OCI-LY3 (cell line): Measurements from ENCODE around the gene ERMN.

Experiments used
- H2AFZ ChIP-seq: fragments of 200-600, 300-600 bp; shearing (Covaris generic); 2 replicates; pipeline ENCODE4 v1.6.0; 2014; ENCODE audit warnings: antibody characterized with exemption, low read depth, low read length
- H3K27ac ChIP-seq: fragments of 200-600, 300-600 bp; sonication (generic); 2 replicates; pipeline ENCODE4 v1.5.1; 2014; ENCODE audit warnings: mild to moderate bottlenecking, low read length, moderate library complexity, mixed read lengths
- H3K27me3 ChIP-seq: fragments of 200-600, 300-600 bp; sonication (generic); 2 replicates; pipeline ENCODE4 v1.6.1; 2014; ENCODE audit warnings: low read depth, low read length, mixed read lengths
- H3K36me3 ChIP-seq: fragments of 200-600, 300-600 bp; sonication (generic); replicated peaks from 2 replicates; pipeline ENCODE3; 2014; ENCODE audit warnings: low read depth, low read length, mixed read lengths
- H3K4me1 ChIP-seq: fragments of 300-600, 200-600 bp; sonication (generic); 2 replicates; pipeline ENCODE4 v1.6.1; 2014; ENCODE audit warnings: low read length, mixed read lengths
- H3K4me2 ChIP-seq: fragments of 200-600, 300-600 bp; sonication (generic); 2 replicates; pipeline ENCODE4 v1.6.1; 2014; ENCODE audit warnings: low read length, mixed read lengths
- H3K4me3 ChIP-seq: fragments of 300-600, 200-600 bp; sonication (generic); 2 replicates; pipeline ENCODE4 v1.5.1; 2014; ENCODE audit warnings: antibody characterized with exemption, mild to moderate bottlenecking, low read length, moderate library complexity
- H3K79me2 ChIP-seq: fragments of 300-600, 200-600 bp; shearing (Covaris generic); 2 replicates; pipeline ENCODE4 v1.6.1; 2014; ENCODE audit warnings: mild to moderate bottlenecking, low read length, mixed read lengths
- H3K9ac ChIP-seq: fragments of 300-600, 200-600 bp; shearing (Covaris generic); 2 replicates; pipeline ENCODE4 v1.6.0; 2014; ENCODE audit warnings: mild to moderate bottlenecking, low read length, moderate library complexity
- H3K9me3 ChIP-seq: fragments of 200-600, 300-600 bp; shearing (Covaris generic); 2 replicates; pipeline ENCODE4 v1.6.1; 2014; ENCODE audit warnings: low read length, mixed read lengths; ENCODE audit not compliant: insufficient read depth
- H4K20me1 ChIP-seq: fragments of 200-600, 300-600 bp; sonication (generic); 2 replicates; pipeline ENCODE4 v1.6.1; 2016; ENCODE audit warnings: low read length, mixed read lengths; ENCODE audit not compliant: insufficient read depth
- EZH2phosphoT487 ChIP-seq: fragments of 200-600 bp; shearing (Covaris generic); IDR thresholded peaks from 2 replicates; pipeline ENCODE4 v1.6.1; 2018; ENCODE audit warnings: antibody characterized with exemption, mixed run types, low read depth
- TF ChIP-seq, protein P1 (sequence below): fragments of 200-600, 300-600 bp; sonication (generic); IDR thresholded peaks from 2 replicates; pipeline ENCODE4 v1.5.1; 2014; ENCODE audit warnings: antibody characterized with exemption, low read length, low read depth

Gene ERMN

DNA sequence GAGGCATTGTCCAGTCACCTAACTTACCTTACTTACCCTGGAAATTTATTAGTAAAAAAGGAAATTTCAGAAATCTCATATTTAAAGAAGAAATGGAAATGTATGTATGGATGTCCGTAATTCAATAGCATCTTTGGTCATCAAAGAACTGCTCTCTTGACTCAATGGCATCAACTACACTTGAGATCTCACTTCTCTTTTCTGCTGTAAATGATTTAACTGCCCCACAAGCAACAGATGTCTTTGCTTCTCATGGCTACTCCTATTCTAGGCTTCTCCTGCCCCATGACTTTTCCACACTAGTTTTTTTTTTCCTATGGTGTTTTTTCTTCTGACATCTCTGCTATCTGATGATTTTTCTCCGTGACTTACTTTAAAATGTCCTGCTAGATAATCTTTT, 34.0 kb upstream of the ERMN start:
- Histone ChIP-seq H3K27ac (no peak overlapping the region), H3K4me1 (peaks cover 33% of the 10 kb centered on the region), H3K79me2 (no peaks in the 10 kb centered on the region), H3K4me2 (peak overlapping the region; percentile 35), H3K9ac (no peak overlapping the region), H3K4me3 (no peak overlapping the region), H2AFZ (no peak overlapping the region), H3K9me3 (no peaks in the 10 kb centered on the region), H4K20me1 (no peaks in the 10 kb centered on the region), H3K27me3 (no peaks in the 10 kb centered on the region), H3K36me3 (peaks cover 12% of the 10 kb centered on the region)
- TF ChIP-seq, protein P1, sequence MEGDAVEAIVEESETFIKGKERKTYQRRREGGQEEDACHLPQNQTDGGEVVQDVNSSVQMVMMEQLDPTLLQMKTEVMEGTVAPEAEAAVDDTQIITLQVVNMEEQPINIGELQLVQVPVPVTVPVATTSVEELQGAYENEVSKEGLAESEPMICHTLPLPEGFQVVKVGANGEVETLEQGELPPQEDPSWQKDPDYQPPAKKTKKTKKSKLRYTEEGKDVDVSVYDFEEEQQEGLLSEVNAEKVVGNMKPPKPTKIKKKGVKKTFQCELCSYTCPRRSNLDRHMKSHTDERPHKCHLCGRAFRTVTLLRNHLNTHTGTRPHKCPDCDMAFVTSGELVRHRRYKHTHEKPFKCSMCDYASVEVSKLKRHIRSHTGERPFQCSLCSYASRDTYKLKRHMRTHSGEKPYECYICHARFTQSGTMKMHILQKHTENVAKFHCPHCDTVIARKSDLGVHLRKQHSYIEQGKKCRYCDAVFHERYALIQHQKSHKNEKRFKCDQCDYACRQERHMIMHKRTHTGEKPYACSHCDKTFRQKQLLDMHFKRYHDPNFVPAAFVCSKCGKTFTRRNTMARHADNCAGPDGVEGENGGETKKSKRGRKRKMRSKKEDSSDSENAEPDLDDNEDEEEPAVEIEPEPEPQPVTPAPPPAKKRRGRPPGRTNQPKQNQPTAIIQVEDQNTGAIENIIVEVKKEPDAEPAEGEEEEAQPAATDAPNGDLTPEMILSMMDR: no peak
- no peak for TF ChIP-seq EZH2phosphoT487

DNA sequence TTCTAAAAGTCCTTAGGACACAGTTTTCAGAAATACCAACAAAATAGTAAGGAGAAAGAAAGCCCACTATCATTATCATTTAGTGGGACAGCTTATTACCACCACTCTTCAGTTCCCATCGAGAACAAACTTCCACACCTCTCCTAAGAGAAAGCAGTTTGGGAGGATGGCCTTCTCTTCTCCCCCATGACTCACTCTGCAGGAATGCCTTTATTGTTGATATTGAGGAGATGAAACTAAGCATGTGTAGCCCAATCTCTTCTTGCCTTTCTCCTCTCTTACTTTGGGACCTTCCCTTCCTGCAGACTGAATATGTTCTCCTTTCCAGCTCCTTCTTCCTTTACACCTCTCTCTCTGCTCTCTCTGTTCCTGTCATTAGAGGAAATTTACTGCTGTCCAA, 30.0 kb upstream of the ERMN start:
- Histone ChIP-seq H3K4me2 (no peak overlapping the region), H3K4me1 (peaks cover 21% of the 10 kb centered on the region), H3K4me3 (no peak overlapping the region), H3K27ac (no peak overlapping the region), H4K20me1 (no peaks in the 10 kb centered on the region), H2AFZ (no peak overlapping the region), H3K9ac (no peak overlapping the region), H3K27me3 (no peaks in the 10 kb centered on the region), H3K79me2 (no peaks in the 10 kb centered on the region), H3K36me3 (peaks cover 5% of the 10 kb centered on the region), H3K9me3 (no peaks in the 10 kb centered on the region)
- no peak for TF ChIP-seq EZH2phosphoT487
- TF ChIP-seq, protein P1: no peak

DNA sequence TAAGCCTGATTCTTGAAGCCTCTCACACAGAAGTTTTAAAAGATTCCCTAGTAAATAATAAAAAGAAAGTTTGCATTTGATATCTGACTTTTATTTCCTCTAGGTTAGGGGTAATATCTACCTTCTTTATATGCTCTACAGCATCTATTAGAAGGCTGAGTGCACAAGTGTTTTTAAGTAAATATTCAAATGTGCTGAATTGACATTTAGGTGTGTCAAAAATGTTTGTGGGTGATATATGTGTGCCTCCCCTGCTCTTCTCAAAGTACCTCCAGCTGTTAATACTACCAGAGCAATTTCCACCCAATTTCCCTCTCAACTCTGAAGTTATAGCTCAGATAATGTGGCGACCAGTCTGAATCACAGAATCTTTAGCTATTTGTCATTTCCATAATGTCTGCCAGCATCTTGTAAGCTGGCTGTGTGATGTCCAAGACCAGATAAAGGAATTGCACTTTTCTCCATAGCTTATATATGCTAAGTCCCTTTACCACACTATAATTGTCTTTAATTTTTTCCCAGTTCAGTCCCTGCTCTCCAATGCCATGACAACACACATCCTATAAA, 24.4 kb upstream of the ERMN start:
- H3K9me3 ChIP-seq: 0 out of 2 replicates have a peak, but pooled peaks cover 4% of the 10 kb centered on the region
- H3K79me2 ChIP-seq: no peaks in the 10 kb centered on the region
- TF ChIP-seq, protein P1: no peak
- TF ChIP-seq EZH2phosphoT487: no peak
- no peaks in the 10 kb centered on the region for H3K36me3 ChIP-seq
- no peak overlapping the region for H3K9ac ChIP-seq
- no peak overlapping the region for H3K4me3 ChIP-seq
- no peaks in the 10 kb centered on the region for H3K27me3 ChIP-seq
- H3K4me2 ChIP-seq: no peak overlapping the region
- H3K4me1 ChIP-seq: no peaks in the 10 kb centered on the region
- H4K20me1 ChIP-seq: no peaks in the 10 kb centered on the region
- H2AFZ ChIP-seq: no peak overlapping the region
- H3K27ac ChIP-seq: no peak overlapping the region

DNA sequence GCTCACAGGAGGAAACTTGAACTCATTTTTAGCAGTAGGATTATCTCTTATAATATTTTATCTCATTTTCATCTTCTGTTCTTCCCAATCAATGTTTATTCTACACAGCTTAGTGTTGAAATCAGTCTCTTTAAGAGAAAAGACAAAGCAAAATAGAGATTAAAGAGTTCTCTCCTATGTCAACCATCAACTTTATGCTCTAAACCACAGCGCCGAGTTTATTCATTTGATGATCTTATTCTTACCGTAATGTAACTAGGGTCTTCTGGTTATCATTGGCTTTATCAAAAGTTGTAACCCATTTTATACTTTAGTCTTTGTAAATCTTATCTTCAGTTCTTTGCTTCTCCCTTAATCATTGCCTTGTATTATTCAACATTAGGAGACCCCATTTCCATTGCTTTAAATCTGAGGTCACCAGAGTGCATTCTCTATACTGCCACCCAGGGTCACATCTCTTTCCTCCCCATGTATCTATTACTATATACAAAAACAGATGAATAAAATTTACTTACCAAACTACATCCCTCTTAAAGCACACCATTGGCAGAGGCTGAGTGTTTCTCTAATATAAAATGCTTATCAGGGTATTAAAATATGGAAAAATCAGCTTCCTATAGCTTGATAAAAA, 22.8 kb upstream of the ERMN start:
- Histone ChIP-seq H3K36me3 (no peaks in the 10 kb centered on the region), H3K9me3 (peaks cover 4% of the 10 kb centered on the region; the same call in 1 of the 2 replicates), H4K20me1 (no peaks in the 10 kb centered on the region), H3K4me3 (no peak overlapping the region), H3K9ac (no peak overlapping the region), H3K4me1 (no peaks in the 10 kb centered on the region), H3K79me2 (no peaks in the 10 kb centered on the region), H3K27ac (no peak overlapping the region), H3K4me2 (no peak overlapping the region), H3K27me3 (no peaks in the 10 kb centered on the region), H2AFZ (no peak overlapping the region)
- TF ChIP-seq EZH2phosphoT487: no peak
- TF ChIP-seq, protein P1: no peak
